T-helper 1 cell treated with Interleukin-12 subunit alpha and Interleukin-12 subunit beta and Interleukin-4 antibody, amounts not matched to agents 30 ng/mL and 1 ng/mL, for 36 hours (primary cell): ENCODE results near the gene BCOR. TPM values are rescaled to one million over a fixed set of nuclear protein-coding genes. Genes with fewer than 3 reads are reported as not detected.

Experiments
- intact Hi-C: fragments of 100-400 bp; cut with micrococcal nuclease; formaldehyde crosslinking; loops from one replicate; pipeline ENCODE4 v1.15.1; 2024
- total RNA-seq: library from RNA; stranded (reverse); gene quantifications from 2 replicates; pipeline ENCODE4 v1.2.3, GENCODE V29; 2022

Gene BCOR
- total RNA-seq, 1 donor from 2014 or later = 57.3 TPM

GRCh38 chrX:40007756-40008705 is 89.7 kb downstream of the BCOR start:
- intact Hi-C loops = loop anchor here (2.0 to 5.0 kb wide), 2 partner anchors 193 to 1681 kb away; partner anchors contain the start of gene RPGR

GRCh38 chrX:40007131-40007755 is 90.5 kb downstream of the BCOR start:
- intact Hi-C loops = loop anchor here (2.0 to 5.0 kb wide), 2 partner anchors 192 to 1680 kb away; partner anchors contain the start of gene RPGR

GRCh38 chrX:40006106-40007017 is 91.4 kb downstream of the BCOR start:
- intact Hi-C loops = loop anchor here (2.0 to 5.0 kb wide), 2 partner anchors 192 to 1679 kb away; partner anchors contain the start of gene RPGR

GRCh38 chrX:40005292-40006011 is 92.3 kb downstream of the BCOR start:
- intact Hi-C loops = loop anchor here (2.0 to 5.0 kb wide), 2 partner anchors 191 to 1678 kb away; partner anchors contain the start of gene RPGR

GRCh38 chrX:40004921-40005291 is 92.9 kb downstream of the BCOR start:
- intact Hi-C loops = loop anchor here (5.0 kb wide), 1 partner anchor 1678 kb away; the partner anchor contains the start of gene RPGR

- intact Hi-C loops = no loop called here
These were observed 93.6 kb downstream of the BCOR start for GRCh38 chrX:40004246-40004535.

- intact Hi-C loops = no loop called here
These were observed 94.1 kb downstream of the BCOR start for GRCh38 chrX:40003428-40004245.

- intact Hi-C loops = no loop called here
These were observed 94.7 kb downstream of the BCOR start for GRCh38 chrX:40003071-40003427.
